ENCODE data around the gene ODC1.

GRCh38 chr2:10471955-10472354, 23.8 kb upstream of the ODC1 start:
- TF ChIP-seq CTCF (IDR thresholded peaks at IDR 0.05 in 8 of 11, conservative IDR thresholded peaks at IDR 0.05 in 3 of 11) (no peak), POLR2A (IDR thresholded peaks at IDR 0.05) (no peak)

Data from spleen (tissue), 7 donors.